Glomerular visceral epithelial cell (primary cell): Measurements from ENCODE around the gene DOCK11.

Source experiments
- DNase-seq: peaks from one replicate; pipeline ENCODE4 v3.0.0-alpha.2; 2016; ENCODE audit errors: extremely low spot score

DOCK11 gene

DNA sequence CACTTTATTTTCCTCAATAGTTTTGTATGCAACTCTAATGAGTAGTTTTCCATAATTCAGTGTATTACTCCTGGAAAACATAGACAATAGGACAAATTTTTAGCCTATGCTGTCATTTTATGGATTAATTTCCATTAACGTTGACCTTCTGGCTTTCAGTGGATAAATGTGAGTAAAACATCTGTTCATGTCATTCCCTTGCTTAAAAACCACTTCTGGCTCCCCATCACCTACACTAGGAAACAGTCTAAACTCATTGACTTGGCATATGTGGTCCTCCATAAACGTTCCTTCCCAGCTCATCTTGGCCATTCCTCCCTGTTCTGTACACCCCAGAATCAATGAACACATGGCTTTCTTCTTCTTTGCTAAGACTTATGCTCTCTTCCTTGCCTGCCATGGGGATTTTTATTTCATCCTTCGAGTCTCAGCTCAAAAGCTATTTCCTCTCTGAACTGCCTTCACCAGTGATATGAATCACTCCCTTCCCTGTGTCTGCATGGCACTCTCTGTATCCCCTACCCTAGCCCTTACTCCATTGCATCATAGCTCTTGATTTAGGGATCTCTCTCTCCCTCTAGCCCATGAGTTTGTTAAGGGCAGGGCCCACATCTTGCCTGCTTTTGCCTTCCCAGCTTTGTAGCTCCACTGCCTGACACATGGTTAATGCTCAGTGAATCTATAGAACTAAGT, 34.8 kb downstream of the DOCK11 start:
- no peak for DNase-seq

DNA sequence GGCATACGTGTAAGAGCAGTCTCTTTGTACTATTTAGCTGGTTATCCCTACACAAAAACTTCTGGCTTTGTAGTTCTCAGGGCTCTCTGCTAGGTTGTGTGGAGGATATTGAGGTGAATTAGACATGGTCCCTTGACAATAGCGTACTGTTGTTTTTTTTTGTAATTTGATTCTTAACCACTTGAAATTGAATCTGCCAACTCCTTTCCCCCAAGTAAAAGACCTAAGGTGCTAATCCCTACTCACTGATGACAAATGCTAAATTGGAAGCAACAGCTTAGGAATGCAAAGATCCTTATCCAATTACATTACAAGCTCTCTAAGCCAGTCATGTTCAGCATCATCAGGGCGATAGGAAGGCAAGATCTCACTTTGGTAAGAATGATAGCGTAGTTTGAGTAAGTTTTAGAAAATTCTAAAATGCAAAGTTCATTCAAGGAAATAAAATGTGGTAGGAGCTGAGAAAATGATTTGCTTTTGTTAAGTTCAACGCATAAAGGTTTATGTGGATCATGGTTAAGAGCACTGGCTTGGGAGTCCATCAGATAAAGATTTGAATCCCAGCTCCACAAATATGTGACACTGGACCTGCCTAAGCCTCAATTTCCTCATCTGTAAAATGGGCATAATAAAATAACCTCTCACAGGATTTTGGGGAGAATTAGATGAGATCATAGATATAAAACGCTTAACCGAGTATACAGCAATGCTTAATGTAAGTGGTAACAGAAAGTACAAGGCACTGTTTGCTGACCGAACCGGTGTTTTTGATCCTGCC, 39.3 kb downstream of the DOCK11 start:
- no peak for DNase-seq

- no peak for DNase-seq
These were observed 40.6 kb downstream of the DOCK11 start for GRCh38 chrX:118536204-118536603.

DNA sequence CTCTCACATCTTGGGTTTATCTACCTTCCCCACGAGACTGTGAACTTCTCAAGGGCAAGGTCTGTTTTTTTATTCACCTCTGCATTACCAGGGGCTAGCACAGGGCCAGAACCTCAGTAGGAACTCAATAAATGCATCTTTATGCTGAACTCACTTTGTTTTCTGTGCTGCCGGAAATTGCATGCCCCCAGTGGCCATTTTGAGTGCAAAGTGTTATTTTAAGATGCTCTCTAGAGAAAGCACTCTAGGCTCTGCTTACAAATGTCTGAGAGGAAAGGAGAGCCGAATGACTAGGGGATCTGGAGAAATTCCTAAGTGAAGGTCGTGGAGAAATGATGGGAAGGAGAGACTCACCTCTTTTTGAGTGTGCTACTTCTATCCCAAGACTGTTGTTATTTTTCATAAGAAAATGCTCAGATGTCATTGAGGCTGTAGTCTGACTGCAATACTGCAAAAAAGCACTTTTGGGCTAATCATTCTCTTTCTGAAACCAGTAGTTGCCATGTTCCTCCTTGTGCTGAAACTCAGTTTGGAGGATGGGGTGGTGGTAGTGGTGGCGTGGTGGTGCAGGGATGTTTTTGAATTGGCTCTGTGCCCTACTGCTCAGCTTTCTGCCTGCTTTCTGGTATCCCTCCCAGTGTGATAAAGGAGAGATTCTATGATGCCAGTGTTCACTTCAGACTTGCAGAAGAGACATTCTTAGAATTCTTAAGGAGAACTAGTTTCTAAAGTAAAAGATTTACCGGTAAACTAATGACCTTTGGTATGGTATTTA, 41.3 kb downstream of the DOCK11 start:
- peak; percentile 55 for DNase-seq

- no peak for DNase-seq
These were observed 42.8 kb downstream of the DOCK11 start for GRCh38 chrX:118538386-118538785.

- DNase-seq: no peak
These were observed 44.7 kb downstream of the DOCK11 start for GRCh38 chrX:118540342-118540741.

DNA sequence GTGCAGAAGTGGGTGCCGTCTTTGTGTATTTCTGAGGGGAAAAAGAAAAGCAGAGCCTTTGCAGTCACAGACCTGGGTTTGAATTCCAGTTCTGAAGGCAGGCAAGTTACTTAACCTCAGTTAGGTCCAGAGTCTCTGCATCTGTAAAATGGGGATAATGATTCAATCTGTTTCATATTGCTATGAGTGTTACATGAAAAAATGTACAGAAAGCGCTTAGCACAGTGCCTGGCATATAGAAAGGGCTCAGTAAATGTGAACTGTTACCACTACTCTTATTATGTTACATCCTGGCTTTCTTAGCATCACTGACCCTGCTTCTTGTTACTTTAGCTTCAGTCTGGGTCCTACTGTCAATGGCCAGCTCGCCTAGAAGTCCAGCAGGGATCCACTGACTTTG, 45.9 kb downstream of the DOCK11 start:
- no peak for DNase-seq

DNA sequence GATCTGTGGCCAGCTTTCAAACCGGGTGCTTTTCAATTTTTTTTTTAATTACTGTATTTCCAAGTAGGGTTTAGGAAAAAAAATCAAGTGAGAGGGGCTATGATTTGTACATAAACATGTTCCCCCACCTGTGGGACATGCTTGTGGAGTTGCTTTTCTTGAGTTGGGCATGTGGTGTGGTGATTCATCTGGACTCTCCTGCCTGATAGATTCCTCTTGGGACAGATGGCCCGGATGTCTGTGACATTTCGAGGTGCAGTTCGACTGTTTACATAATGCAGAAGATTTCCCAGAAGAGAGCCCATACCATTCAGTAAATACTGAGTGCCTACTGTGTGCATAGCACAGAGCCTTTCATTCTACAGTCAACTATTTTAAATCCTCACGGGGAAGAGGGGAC, 49.9 kb downstream of the DOCK11 start:
- DNase-seq: no peak

- DNase-seq: no peak
These were observed 53.2 kb downstream of the DOCK11 start for GRCh38 chrX:118548841-118549240.

GRCh38 chrX:118550792-118551191, 55.2 kb downstream of the DOCK11 start:
- DNase-seq: no peak

GRCh38 chrX:118551426-118551825, 55.8 kb downstream of the DOCK11 start:
- no peak for DNase-seq

DNA sequence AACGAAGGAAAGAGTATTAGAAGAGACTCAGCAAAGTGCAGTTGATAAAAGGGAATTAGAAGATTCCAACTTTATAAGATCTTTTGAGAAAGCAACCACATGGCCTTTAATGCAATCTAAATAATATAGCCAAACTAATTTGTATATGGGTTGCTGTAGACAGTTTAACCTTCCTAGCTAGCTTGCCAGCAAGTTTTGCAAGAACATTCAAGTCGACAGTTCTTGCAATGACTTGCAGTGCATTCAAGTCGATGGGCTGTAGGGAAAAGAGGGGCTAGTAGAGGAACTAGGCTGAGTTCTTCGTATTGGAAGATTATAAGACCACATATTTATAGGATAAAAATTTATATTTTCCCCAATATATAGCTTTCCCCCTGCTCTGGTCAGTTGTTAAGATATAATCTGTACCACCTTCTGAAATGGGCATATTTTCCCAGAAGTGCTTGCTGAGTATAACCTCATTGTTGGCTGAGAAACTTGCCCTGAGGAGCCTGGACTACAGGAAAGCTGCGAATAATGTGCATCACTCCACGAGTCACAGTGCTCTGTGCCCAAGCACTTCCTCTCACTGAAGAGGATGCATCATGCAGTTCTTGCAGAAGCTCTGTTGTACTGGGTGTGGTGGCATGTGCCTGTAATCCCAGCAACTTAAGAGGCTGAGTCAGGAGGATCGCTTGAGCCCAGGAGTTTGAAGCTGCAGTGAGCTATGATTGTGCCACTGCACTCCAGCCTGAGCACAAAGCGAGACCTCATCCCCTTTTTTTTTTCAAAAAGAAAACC, 56.7 kb downstream of the DOCK11 start:
- DNase-seq: peak; percentile 6

- DNase-seq: no peak
These were observed 57.6 kb downstream of the DOCK11 start for GRCh38 chrX:118553042-118553710.

- no peak for DNase-seq
These were observed 58.9 kb downstream of the DOCK11 start for GRCh38 chrX:118554511-118554910.

- no peak for DNase-seq
These were observed 63.3 kb downstream of the DOCK11 start for GRCh38 chrX:118558926-118559325.

GRCh38 chrX:118560489-118560888, 64.9 kb downstream of the DOCK11 start:
- DNase-seq: no peak

DNA sequence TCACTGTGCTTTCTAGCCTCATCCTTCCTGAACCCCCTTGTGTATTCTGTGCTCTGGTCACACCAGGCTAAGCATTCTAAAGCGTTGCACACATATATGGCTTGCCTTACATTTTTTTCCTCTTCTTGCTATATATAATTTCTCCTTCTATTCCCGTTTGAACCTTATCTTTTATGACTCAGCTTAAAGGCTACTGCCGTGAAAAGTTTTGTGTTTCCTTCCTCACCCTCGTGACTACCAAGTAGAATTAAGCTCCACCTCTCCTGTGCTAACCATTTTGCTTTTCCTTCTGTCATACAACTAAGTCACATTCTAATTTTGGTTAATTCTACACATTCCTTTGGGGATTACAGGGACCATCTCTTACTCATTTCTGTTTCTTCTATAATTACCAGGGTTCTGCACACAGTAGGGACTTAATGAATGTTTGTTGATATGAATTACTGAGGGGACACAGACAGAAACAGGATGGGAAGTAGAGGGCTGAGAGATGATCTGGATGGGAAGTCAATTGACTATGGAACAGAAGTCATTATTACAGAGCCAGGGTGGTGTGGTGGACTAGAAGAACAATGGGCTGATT, 67.1 kb downstream of the DOCK11 start:
- no peak for DNase-seq

GRCh38 chrX:118564498-118564897, 68.9 kb downstream of the DOCK11 start:
- no peak for DNase-seq

GRCh38 chrX:118565853-118566252, 70.2 kb downstream of the DOCK11 start:
- DNase-seq: no peak

DNA sequence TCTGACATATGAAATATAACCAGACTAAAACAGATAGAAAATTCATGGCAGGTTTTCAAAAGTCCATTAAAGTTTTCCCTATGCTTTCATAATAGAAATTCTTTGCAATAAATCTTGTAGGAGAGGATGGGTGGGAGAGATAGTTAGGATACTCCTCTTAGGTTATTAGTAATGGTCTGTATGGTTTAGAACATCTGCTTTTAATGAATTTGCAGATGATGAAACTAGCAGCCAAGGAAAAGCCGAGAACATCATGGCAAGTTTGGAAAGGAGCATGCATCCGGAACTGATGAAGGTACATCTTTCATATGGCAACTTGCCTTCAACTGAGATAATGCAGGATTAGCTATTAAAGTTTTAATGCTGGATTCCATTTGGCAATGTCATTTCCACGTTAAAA, 70.7 kb downstream of the DOCK11 start:
- peak; percentile 22 for DNase-seq

GRCh38 chrX:118569676-118570075, 74.1 kb downstream of the DOCK11 start:
- no peak for DNase-seq
